Measurements from ENCODE around the gene CASR. TPM values are rescaled to one million over a fixed set of nuclear protein-coding genes. Genes with fewer than 3 reads are reported as not detected.

The CASR gene
- total RNA-seq, 4 donors from 2014 or later, result under 0.01 to 0.19 TPM; not detected in 2

DNA sequence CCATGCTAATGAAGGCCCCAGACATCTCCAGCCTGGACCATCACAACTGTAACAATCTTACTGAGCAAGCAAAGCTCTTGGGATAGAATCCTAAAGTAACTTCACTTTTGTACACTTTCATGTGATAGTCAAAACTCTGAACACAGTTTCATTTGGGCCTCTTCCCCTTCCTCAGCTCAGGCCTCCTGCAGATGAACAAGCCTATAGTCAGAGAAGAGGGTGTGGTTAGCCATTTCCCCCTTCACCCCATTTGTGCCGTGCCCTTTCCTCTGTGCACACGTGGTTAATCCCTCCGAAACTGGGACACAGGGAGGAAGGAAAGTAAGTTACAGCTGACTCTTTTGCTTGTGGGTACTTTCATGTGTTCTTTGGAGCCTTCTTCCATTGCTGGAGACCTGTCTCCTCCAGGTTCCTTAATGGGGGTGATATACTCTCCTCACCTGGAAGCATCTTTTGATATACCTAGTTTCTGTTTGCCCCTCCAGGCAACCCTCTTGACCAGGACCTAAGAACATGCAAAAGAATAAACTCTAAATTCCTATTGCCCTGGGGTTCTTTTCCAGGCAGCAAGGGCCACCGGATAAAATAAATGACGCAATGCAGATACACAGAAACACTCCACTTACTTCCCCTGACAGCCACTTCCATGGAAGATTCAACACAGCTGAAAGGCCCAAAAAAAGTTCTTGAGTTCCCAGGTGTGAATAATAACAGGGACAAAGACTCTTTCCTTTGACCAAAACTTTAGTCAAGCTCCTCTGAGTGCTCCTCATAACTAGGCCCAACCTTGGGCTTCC lies 112.0 kb downstream of the CASR start:
- Histone ChIP-seq H3K9me3 (peaks cover 0 to 7% (median 2%) of the 10 kb centered on the region in 4 donors), H3K36me3 (no peaks in the 10 kb centered on the region), H3K27me3 (no peaks in the 10 kb centered on the region), H3K4me1 (peaks cover 0 to 16% (median 4%) of the 10 kb centered on the region in 4 donors), H3K27ac (replicated peaks in 1 of 4) (no peak overlapping the region), H3K4me3 (no peak overlapping the region)
- intact Hi-C loops (cut with DNase I), result no loop called here
- 74% methylated on average over 5 of the region's 5 CpGs for WGBS
- TF ChIP-seq POLR2AphosphoS5 (IDR thresholded peaks at IDR 0.05), result no peak
- no peak for TF ChIP-seq EP300 (IDR thresholded peaks at IDR 0.05)
- TF ChIP-seq, protein P1, sequence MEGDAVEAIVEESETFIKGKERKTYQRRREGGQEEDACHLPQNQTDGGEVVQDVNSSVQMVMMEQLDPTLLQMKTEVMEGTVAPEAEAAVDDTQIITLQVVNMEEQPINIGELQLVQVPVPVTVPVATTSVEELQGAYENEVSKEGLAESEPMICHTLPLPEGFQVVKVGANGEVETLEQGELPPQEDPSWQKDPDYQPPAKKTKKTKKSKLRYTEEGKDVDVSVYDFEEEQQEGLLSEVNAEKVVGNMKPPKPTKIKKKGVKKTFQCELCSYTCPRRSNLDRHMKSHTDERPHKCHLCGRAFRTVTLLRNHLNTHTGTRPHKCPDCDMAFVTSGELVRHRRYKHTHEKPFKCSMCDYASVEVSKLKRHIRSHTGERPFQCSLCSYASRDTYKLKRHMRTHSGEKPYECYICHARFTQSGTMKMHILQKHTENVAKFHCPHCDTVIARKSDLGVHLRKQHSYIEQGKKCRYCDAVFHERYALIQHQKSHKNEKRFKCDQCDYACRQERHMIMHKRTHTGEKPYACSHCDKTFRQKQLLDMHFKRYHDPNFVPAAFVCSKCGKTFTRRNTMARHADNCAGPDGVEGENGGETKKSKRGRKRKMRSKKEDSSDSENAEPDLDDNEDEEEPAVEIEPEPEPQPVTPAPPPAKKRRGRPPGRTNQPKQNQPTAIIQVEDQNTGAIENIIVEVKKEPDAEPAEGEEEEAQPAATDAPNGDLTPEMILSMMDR (IDR thresholded peaks at IDR 0.05), result no peak
- no peak for TF ChIP-seq POLR2A (IDR thresholded peaks at IDR 0.05; ENCODE audit: low read depth)
- DNase-seq (ENCODE audit: extremely low spot score), result no peak

DNA sequence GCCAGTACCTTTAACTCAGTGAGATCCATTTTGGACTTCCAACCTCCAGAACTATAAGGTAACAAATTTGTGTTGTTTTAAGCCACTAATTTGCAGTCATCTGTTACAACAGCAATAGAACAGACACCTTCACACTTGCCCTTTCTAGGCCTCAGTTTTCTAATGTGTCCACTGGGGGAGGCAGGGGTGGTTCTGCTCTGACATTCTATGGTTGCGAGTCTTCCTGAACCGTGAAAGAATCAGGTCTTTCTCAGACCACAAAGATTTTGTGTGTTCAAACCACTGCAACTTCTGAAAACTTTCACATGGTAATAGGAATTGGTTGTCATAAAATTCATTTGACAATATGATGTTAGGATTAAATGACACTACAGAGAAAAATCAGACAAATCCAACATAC lies 114.8 kb downstream of the CASR start:
- H3K27me3 ChIP-seq, result no peaks in the 10 kb centered on the region
- DNase-seq (ENCODE audit: extremely low spot score), result no peak
- peaks cover 0 to 8% (median 2%) of the 10 kb centered on the region in 4 donors for H3K9me3 ChIP-seq
- no peak overlapping the region for H3K27ac ChIP-seq (replicated peaks in 1 of 4)
- no peak for TF ChIP-seq POLR2AphosphoS5 (IDR thresholded peaks at IDR 0.05)
- TF ChIP-seq POLR2A (IDR thresholded peaks at IDR 0.05; ENCODE audit: low read depth), result no peak
- TF ChIP-seq, protein P1 (IDR thresholded peaks at IDR 0.05), result no peak
- TF ChIP-seq EP300 (IDR thresholded peaks at IDR 0.05), result no peak
- WGBS, result 82% methylated on average over 2 of the region's 2 CpGs
- peaks cover 0 to 16% (median 4%) of the 10 kb centered on the region in 4 donors for H3K4me1 ChIP-seq
- H3K4me3 ChIP-seq, result no peak overlapping the region
- intact Hi-C loops (cut with DNase I), result no loop called here
- H3K36me3 ChIP-seq, result no peaks in the 10 kb centered on the region

DNA sequence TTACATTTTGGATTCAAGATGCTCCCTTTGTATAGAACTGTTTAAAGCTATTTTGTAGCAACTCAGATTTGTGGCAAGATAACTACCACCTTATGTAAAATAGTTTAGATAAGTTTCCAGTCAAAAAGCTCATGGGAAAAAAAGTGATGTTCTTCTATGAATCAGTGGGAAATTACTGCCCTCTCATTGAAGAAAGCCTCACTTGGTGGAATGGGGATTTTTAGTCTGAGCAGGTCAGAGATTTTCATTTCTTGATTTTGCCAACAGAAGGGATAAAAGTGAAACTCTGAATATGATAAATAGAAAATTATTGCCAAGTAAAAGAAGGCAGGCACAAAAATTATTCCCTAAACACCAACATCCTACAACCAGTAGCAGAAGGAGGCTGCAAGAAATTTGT lies 115.7 kb downstream of the CASR start:
- intact Hi-C loops (cut with DNase I), result no loop called here
- peaks cover 0 to 9% (median 4%) of the 10 kb centered on the region in 4 donors for H3K4me1 ChIP-seq
- TF ChIP-seq, protein P1 (IDR thresholded peaks at IDR 0.05), result no peak
- TF ChIP-seq POLR2A (IDR thresholded peaks at IDR 0.05; ENCODE audit: low read depth) (no peak), POLR2AphosphoS5 (IDR thresholded peaks at IDR 0.05) (no peak), EP300 (IDR thresholded peaks at IDR 0.05) (no peak)

DNA sequence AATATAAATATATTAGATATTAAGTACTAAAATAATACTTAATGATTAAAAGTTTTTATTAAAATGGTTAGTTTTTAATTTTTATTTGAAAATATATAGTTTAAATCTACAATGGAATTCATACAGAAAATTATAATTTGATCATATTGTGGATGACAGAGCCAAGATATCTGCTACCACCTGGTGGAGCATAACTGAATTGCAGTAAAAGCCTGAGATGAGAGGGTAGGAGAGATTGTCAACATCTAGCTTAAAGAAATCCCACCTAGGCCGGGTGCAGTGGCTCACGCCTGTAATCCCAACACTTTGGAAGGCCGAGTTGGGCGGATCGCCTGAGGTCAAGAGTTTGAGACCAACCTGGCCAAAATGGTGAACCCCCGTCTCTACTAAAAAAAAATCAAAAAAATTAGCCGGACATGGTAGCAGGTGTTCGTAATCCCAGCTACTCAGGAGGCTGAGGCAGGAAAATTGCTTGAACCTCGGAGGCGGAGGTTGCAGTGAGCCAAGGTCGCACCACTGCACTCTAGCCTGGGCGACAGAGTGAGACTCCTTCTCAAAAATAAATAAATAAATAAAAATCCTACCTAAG lies 116.5 kb downstream of the CASR start:
- peaks cover 0 to 8% (median 2%) of the 10 kb centered on the region in 4 donors for H3K9me3 ChIP-seq
- intact Hi-C loops (cut with DNase I), result no loop called here
- H3K36me3 ChIP-seq, result no peaks in the 10 kb centered on the region
- peaks cover 0 to 3% (median under 1%) of the 10 kb centered on the region in 4 donors for H3K4me1 ChIP-seq
- no peaks in the 10 kb centered on the region for H3K27me3 ChIP-seq
- no peak overlapping the region for H3K4me3 ChIP-seq
- no peak for DNase-seq (ENCODE audit: extremely low spot score)
- H3K27ac ChIP-seq (replicated peaks in 1 of 4), result no peak overlapping the region
- 89% methylated on average over 12 of the region's 12 CpGs for WGBS
- TF ChIP-seq, protein P1 (IDR thresholded peaks at IDR 0.05), result peak in 2 of 3 experiments; percentile 20 to 35
- TF ChIP-seq POLR2AphosphoS5 (IDR thresholded peaks at IDR 0.05), result no peak

More for the DNA sequence above, 115.7 kb downstream of the CASR start:
- Histone ChIP-seq H3K27me3 (no peaks in the 10 kb centered on the region), H3K36me3 (no peaks in the 10 kb centered on the region), H3K27ac (replicated peaks in 1 of 4) (no peak overlapping the region), H3K4me3 (no peak overlapping the region), H3K9me3 (peaks cover 0 to 8% (median 2%) of the 10 kb centered on the region in 4 donors)
- no peak for DNase-seq (ENCODE audit: extremely low spot score)
